Measurements from ENCODE around the gene CENPL. TPM values are rescaled to one million over a fixed set of nuclear protein-coding genes. Genes with fewer than 3 reads are reported as not detected.
A peak's percentile ranks its signal among the peaks of the same experiment; 100 is the strongest.

Gene CENPL
- total and polyA plus RNA-seq, 9 of the 15 experiments (the other 6 are each of a cell fraction or from before 2014, with no cell fraction given) = 33.0 to 52.7 (median 39.7) TPM

GRCh38 chr1:173823781-173824314, 835 bp downstream of the CENPL start (continued):
- no peak for TF ChIP-seq SMARCB1 (IDR thresholded peaks at IDR 0.05; ENCODE audit: insufficient read length, low read depth)
- 0 out of 2 replicates have a peak, but pooled peaks have one; percentile 18 for TF ChIP-seq SMARCA4 (IDR thresholded peaks at IDR 0.05)
- TF ChIP-seq PHB (CRISPR knock-in tag; IDR thresholded peaks at IDR 0.05) = no peak
- no peak for TF ChIP-seq ZNF561 (CRISPR knock-in tag; conservative IDR thresholded peaks at IDR 0.05)
- TF ChIP-seq RREB1 (CRISPR knock-in tag; IDR thresholded peaks at IDR 0.05) = no peak
- TF ChIP-seq RBBP5 (IDR thresholded peaks at IDR 0.05; ENCODE audit: borderline replicate concordance, insufficient read depth, low read length, poor library complexity, severe bottlenecking) = peak; percentile 30
- no peak for TF ChIP-seq ID3 (CRISPR knock-in tag; IDR thresholded peaks at IDR 0.05)
- TF ChIP-seq ID3 (tag; IDR thresholded peaks at IDR 0.05) = no peak
- no peak for TF ChIP-seq XRCC5 (IDR thresholded peaks at IDR 0.05; ENCODE audit: low read depth, low read length)
- TF ChIP-seq MLLT1 (IDR thresholded peaks at IDR 0.05) = 0 out of 4 replicates have a peak, but pooled peaks of 1 of the 2 experiments have one; percentile 12
- TF ChIP-seq ATF1 (CRISPR knock-in tag; IDR thresholded peaks at IDR 0.05) = no peak
- no peak for TF ChIP-seq ATF1 (tag; IDR thresholded peaks at IDR 0.05)
- TF ChIP-seq ZNF134 (CRISPR knock-in tag; conservative IDR thresholded peaks at IDR 0.05) = no peak
- no peak for TF ChIP-seq GTF2F1 (IDR thresholded peaks at IDR 0.05; ENCODE audit: low read depth, low read length)
- no peak for TF ChIP-seq NCOA4 (IDR thresholded peaks at IDR 0.05; ENCODE audit: partially characterized antibody)
- TF ChIP-seq FOXK1 (CRISPR knock-in tag; IDR thresholded peaks at IDR 0.05; ENCODE audit: borderline replicate concordance) = no peak
- no peak for TF ChIP-seq U2AF1 (optimal IDR thresholded peaks at IDR 0.05; ENCODE audit: low read depth, low read length)
- TF ChIP-seq ZNF384 (IDR thresholded peaks at IDR 0.05; ENCODE audit: low read depth, low read length) = 0 out of 2 replicates have a peak, but pooled peaks have one; percentile 26
- no peak for TF ChIP-seq ZBTB5 (IDR thresholded peaks at IDR 0.05)
- no peak for TF ChIP-seq NR4A1 (CRISPR knock-in tag; IDR thresholded peaks at IDR 0.05)
- TF ChIP-seq NR4A1 (tag; IDR thresholded peaks at IDR 0.05) = no peak
